HT1080 (cell line): ENCODE data around the gene MCAT. TPM values are rescaled to one million over a fixed set of nuclear protein-coding genes. Genes with fewer than 3 reads are reported as not detected.

Source experiments
- DNase-seq: peaks from one replicate; pipeline ENCODE4 v3.0.0-alpha.2; 2015; ENCODE audit warnings: low read depth
- total RNA-seq: library from RNA; depleted of rRNA; stranded (reverse); fragments of >200 nt; shearing (Covaris generic); gene quantifications from 2 replicates; pipeline ENCODE4 v1.2.3, GENCODE V29; 2014; rRNA removed

Gene MCAT
- total RNA-seq, 1 experiment from 2014 or later = 34.6 TPM

- DNase-seq = no peak
Observed at GRCh38 chr22:43098356-43098755, 44.8 kb downstream of the MCAT start.

- DNase-seq = no peak
Observed at GRCh38 chr22:43096420-43096819, 46.8 kb downstream of the MCAT start.

- DNase-seq = no peak
Observed at GRCh38 chr22:43094551-43094950, 48.6 kb downstream of the MCAT start.

DNA sequence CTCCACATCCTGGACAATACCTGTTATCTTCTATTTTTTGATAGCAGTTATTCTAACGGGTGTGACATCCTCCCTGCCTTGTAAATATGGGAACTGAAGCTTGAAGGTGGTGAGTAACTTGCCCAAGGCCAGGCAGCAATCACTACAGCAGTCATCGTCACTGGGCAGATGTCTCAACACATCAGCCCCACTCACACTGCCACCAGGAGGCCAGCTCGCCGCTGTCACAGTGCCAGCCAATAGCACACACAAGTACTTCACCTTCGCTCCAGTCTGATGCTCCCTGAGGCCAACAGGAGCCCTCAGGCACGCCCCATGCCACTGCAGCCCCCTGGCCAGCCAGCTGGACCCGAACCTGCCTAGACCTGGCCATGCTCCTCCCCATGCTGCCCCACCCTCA, 49.1 kb downstream of the MCAT start:
- peak; percentile 24 for DNase-seq

DNA sequence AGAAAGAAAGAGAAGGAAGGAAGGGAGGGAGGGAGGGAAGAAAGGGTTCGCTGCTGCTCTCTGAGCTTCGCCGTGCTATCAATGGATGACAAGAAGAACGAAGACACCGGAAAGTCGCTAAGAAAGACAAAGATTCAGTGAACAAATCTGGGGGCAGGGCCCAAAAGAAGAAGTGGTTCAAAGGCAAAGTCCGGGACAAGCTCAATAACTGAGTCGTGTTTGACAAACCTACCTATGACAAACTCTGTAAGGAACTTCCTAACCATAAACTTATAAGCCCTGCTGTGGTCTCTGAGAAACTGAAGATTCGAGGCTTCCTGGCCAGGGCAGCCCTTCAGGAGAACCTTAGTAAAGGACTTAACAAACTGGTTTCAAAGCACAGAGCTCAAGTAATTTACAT, 51.1 kb downstream of the MCAT start:
- DNase-seq = no peak

DNA sequence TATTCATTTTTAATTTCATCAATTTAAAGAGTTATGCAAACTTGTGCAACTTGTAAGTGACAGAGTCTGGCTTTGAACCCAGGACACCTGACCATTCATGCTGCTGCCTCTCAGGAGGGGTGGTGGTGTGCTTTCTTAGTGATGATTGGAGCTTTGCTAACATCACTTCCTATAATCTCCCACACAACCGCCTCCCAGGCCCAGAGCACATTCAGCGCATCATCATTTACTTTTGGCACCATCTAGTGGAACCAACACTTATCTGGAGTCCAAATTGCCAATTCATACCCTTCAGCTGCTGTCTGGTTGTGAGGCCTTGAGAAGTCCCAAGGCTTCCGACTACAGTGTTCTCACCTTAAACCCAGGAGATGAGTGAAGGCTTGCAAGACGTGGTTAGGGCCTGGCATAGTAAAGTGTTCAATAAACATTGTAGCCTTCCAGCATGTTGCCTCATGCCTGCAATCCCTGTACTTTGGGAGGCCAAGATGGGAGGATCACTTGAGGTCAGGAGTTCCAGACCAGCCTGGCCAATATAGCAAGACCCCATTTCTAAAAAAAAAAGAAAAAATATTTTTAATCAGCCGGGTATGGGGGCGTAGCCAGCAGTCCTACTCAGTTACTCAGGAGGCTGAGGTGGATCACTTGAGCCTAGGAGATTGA, 52.9 kb downstream of the MCAT start:
- DNase-seq = peak; percentile 92

DNA sequence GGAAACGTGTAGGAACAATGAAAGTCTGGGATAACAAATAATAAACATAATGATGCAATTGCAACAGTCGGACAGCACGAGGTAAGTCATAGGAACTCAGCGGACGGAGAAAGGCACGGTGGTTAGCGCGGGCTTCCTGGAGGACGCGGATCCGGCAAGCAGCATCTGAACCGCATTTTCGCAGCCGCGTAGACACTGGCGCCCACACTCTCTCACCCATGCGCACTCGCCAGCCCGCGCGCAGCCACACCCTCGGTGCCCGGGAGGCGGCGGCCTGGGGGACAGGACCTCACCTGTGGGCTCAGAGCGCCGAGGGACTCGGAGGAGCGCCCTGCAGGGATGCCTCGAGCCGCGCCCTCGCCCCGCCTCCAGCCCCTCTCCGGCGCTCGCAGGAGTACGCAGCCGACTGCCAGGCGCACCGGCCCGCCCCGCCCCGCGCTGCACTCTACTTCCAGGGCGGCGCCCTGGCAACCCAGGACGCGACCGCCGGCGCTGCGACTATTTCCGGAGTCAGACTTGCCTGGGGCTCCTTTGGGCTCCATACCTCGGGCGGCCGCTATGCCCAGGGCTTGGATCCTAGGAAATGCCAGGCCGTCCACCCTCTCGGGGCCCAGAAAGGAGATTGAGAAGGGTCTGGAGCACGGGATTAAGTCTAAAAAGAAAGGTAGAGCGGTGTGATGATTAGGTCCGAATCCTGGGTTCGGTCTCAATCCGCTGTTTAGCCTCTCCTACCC, 54.0 kb downstream of the MCAT start, which contains the start of gene TTLL1:
TTLL1 (minus strand) TSS at position 408 of the 734 bp plus-strand sequence. CDS start 13,805 bp downstream, outside the sequence.
- DNase-seq = peak; percentile 91

DNA sequence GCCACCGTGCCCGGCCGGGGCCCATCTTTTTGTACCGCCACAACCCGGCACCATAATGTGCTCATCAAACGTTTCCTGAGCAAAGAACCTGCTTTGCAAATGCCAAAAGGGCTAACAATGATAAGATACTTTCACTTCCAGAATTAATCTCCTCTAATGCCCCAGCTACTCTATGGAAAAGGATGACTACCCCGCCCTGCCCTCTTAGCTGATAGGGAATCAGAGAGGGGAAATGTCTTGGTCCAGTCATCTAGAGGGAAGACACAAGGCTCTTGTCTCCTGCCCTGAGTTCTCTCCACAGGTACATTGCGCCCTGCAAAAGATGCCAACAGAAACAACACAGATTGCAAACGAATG, 54.6 kb downstream of the MCAT start:
- DNase-seq = no peak

- DNase-seq = no peak
Observed at GRCh38 chr22:43085658-43086606, 57.3 kb downstream of the MCAT start.

Other genes starting within 250 kb of the MCAT start
- 47.9 and 53.9 TPM in 2 replicates for gene PACSIN2, start 128.2 kb downstream of the MCAT start, total RNA-seq
- 0.39 and 0.97 TPM in 2 replicates for gene TTLL1, start 54.0 kb downstream of the MCAT start, total RNA-seq
- 0.14 and 0.50 TPM in 2 replicates for gene BIK, start 32.6 kb downstream of the MCAT start, total RNA-seq
- 304 and 404 TPM in 2 replicates for gene TSPO, start 8.2 kb upstream of the MCAT start, total RNA-seq
- gene TTLL12, start 43.7 kb upstream of the MCAT start, total RNA-seq = 102 and 113 TPM in 2 replicates
- gene SCUBE1, start 200.0 kb upstream of the MCAT start, total RNA-seq = 0.10 TPM in 1 of 2 replicates, not detected in the other